ENCODE data around the gene ROBO1.

- TF ChIP-seq FOXA1 (IDR thresholded peaks at IDR 0.05), result no peak
- no peak for TF ChIP-seq ARNT (IDR thresholded peaks at IDR 0.05)
- TF ChIP-seq, protein P1, sequence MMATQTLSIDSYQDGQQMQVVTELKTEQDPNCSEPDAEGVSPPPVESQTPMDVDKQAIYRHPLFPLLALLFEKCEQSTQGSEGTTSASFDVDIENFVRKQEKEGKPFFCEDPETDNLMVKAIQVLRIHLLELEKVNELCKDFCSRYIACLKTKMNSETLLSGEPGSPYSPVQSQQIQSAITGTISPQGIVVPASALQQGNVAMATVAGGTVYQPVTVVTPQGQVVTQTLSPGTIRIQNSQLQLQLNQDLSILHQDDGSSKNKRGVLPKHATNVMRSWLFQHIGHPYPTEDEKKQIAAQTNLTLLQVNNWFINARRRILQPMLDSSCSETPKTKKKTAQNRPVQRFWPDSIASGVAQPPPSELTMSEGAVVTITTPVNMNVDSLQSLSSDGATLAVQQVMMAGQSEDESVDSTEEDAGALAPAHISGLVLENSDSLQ (IDR thresholded peaks at IDR 0.05), result no peak
- no peak for TF ChIP-seq NFRKB (IDR thresholded peaks at IDR 0.05)
- TF ChIP-seq ZNF384 (IDR thresholded peaks at IDR 0.05), result no peak
- TF ChIP-seq TARDBP (IDR thresholded peaks at IDR 0.05), result no peak
- TF ChIP-seq FOXM1 (IDR thresholded peaks at IDR 0.05; ENCODE audit: borderline replicate concordance), result no peak
- no peak for TF ChIP-seq CTBP1 (IDR thresholded peaks at IDR 0.05; ENCODE audit: borderline replicate concordance)
- no peak for TF ChIP-seq L3MBTL2 (conservative IDR thresholded peaks at IDR 0.05)
- no peak for TF ChIP-seq ELF4 (IDR thresholded peaks at IDR 0.05)
Observed at GRCh38 chr3:79410136-79410535, 357.7 kb downstream of the ROBO1 start.
